Midbrain (tissue), 1 donor: Measurements from ENCODE around the gene ZNF550.
"Not testable (repeated sequence)": the region's sequence is repeated elsewhere in the genome, so short reads cannot be mapped to it uniquely, and the experiment has no call there.

ENCODE experiments used
- DNase-seq: peaks from one replicate; lab custom pipeline; 2025; lab: John Stamatoyannopoulos, UW

The ZNF550 gene

GRCh38 chr19:57527136-57527881, 32.4 kb downstream of the ZNF550 start, which contains the start of gene ZNF549:
TSS of gene ZNF549 (plus strand) at chr19:57527356. CDS start at chr19:57527574, 218 bp downstream.
- peak; percentile 82 for DNase-seq

- DNase-seq: not testable (repeated sequence)
Observed at GRCh38 chr19:57518021-57518420, 41.6 kb downstream of the ZNF550 start.

GRCh38 chr19:57515255-57515654, 44.4 kb downstream of the ZNF550 start:
- DNase-seq: no peak

- DNase-seq: no peak
Observed at GRCh38 chr19:57512845-57513244, 46.8 kb downstream of the ZNF550 start.

- no peak for DNase-seq
Observed at GRCh38 chr19:57511484-57511883, 48.2 kb downstream of the ZNF550 start.

- DNase-seq: no peak
Observed at GRCh38 chr19:57506163-57506562, 53.5 kb downstream of the ZNF550 start.

GRCh38 chr19:57500400-57500799, 59.3 kb downstream of the ZNF550 start:
- DNase-seq: not testable (repeated sequence)

- DNase-seq: peak; percentile 86
Observed at GRCh38 chr19:57499680-57500395, 59.8 kb downstream of the ZNF550 start, which contains the start of gene ZNF773. TSS of gene ZNF773 (plus strand) at chr19:57499938. CDS start at chr19:57500081, 143 bp downstream.

GRCh38 chr19:57499332-57499679, 60.4 kb downstream of the ZNF550 start:
- DNase-seq: not testable (repeated sequence)

GRCh38 chr19:57488299-57488644, 71.4 kb downstream of the ZNF550 start:
- not testable (repeated sequence) for DNase-seq

GRCh38 chr19:57487477-57488298, 72.0 kb downstream of the ZNF550 start, which contains the start of gene ZNF419:
TSS of gene ZNF419 (plus strand) at chr19:57487750. CDS start at chr19:57487951, 201 bp downstream.
- DNase-seq: peak; percentile 92
